NCI-H748 treated with DMSO at 0.1 percent for 48 hours (cell line): ENCODE results near the gene NUDT19.
"Not testable (repeated sequence)": the region's sequence is repeated elsewhere in the genome, so short reads cannot be mapped to it uniquely, and the experiment has no call there.

ENCODE experiments used
- DNase-seq: peaks from one replicate; lab custom pipeline; 2025; lab: John Stamatoyannopoulos, UW

The NUDT19 gene

GRCh38 chr19:32711747-32712146 lies 20.1 kb downstream of the NUDT19 start:
- no peak for DNase-seq

- DNase-seq, result not testable (repeated sequence)
Observed at GRCh38 chr19:32716203-32716602, 24.6 kb downstream of the NUDT19 start.

- DNase-seq, result no peak
Observed at GRCh38 chr19:32717496-32717895, 25.9 kb downstream of the NUDT19 start.

GRCh38 chr19:32718286-32718685 lies 26.7 kb downstream of the NUDT19 start:
- DNase-seq, result no peak

- no peak for DNase-seq
Observed at GRCh38 chr19:32719611-32720059, 28.0 kb downstream of the NUDT19 start, which contains the start of gene TDRD12. Gene TDRD12 (plus strand): TSS chr19:32719767. CDS start chr19:32720073, 306 bp downstream.

GRCh38 chr19:32720216-32720935 lies 28.8 kb downstream of the NUDT19 start:
- no peak for DNase-seq

GRCh38 chr19:32720936-32721250 lies 29.3 kb downstream of the NUDT19 start:
- DNase-seq, result no peak

- no peak for DNase-seq
Observed at GRCh38 chr19:32735936-32736335, 44.3 kb downstream of the NUDT19 start.

- no peak for DNase-seq
Observed at GRCh38 chr19:32743021-32743420, 51.4 kb downstream of the NUDT19 start.

- DNase-seq, result no peak
Observed at GRCh38 chr19:32743447-32743846, 51.8 kb downstream of the NUDT19 start.

GRCh38 chr19:32744555-32745325 lies 53.1 kb downstream of the NUDT19 start:
- no peak for DNase-seq

- DNase-seq, result not testable (repeated sequence)
Observed at GRCh38 chr19:32745594-32746251, 54.1 kb downstream of the NUDT19 start.

GRCh38 chr19:32746631-32747196 lies 55.1 kb downstream of the NUDT19 start:
- not testable (repeated sequence) for DNase-seq

- no peak for DNase-seq
Observed at GRCh38 chr19:32748497-32748896, 56.9 kb downstream of the NUDT19 start.

- no peak for DNase-seq
Observed at GRCh38 chr19:32748948-32749347, 57.3 kb downstream of the NUDT19 start.

GRCh38 chr19:32749361-32749760 lies 57.7 kb downstream of the NUDT19 start:
- DNase-seq, result no peak

- no peak for DNase-seq
Observed at GRCh38 chr19:32750441-32751055, 58.9 kb downstream of the NUDT19 start.

GRCh38 chr19:32751066-32751465 lies 59.4 kb downstream of the NUDT19 start:
- no peak for DNase-seq

GRCh38 chr19:32757189-32757588 lies 65.6 kb downstream of the NUDT19 start:
- DNase-seq, result no peak
